ENCODE data around the gene TSPYL4.
"Not testable (repeated sequence)": the region's sequence is repeated elsewhere in the genome, so short reads cannot be mapped to it uniquely, and the experiment has no call there.

Gene TSPYL4
- total RNA-seq, result 30.3 to 88.3 reads per million in 2 donors

DNA sequence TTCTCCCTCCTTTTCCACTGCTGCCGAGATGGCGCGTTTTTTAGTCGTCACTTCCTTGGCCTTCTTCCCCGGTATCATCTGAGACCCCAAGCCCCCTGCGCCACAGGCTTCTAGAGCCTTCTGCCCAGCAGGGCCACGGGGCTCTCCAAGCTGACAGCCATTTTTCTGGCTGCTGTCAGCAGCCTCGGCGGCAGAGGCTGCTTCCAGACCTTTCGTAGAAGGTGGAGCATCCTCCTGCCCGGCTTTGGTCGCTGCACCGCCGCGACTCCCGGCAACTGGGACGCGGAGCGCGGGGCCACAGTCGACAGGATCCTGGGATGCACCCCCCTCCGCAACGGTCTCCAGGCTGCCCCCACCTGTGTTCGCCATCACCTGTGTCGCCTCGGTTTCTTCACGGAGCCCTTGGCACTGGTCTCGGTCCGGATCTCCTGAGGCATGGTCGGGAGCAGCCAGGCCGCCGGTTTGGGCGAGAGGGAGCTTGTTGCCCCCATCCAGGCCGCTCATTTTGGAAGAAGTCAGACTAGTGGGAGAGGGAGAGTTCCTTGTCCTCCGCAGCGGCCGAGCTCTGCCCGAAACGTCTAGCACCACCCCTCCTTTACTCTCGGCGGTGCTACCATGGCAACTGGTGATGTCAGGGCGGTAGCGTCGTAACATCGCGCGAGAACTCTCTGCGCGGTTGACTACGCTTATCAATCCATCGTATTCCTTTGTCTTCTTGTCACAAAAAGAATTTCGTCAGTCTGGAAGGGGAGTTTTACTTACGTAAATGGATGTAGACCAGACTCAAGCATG lies at the start of gene TSPYL4:
TSPYL4 (minus strand) TSS at position 571 of the 792 bp plus-strand sequence; CDS start at position 504, 67 bp downstream.
- DNase-seq, result peak; percentile 92

DNA sequence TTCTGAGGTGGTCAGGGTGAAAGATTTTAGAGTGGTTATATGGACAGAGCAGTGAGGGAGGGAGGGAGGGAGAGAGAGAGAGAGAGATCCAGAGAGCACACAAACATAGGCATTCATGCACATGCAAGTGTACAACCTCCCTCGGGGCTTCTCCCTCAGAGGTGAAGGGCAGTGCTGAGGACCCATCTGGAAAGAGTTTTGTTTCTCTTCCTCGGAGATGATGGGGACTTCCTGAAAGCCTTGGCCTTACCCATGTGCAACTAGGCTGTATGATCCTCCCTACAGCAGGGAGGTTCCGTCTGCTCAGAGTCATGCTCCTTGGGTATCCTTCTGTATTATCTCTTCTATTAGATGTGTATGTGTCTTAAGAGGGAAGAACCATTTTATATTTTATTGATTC lies 47.2 kb upstream of the TSPYL4 start:
- no peak for DNase-seq

DNA sequence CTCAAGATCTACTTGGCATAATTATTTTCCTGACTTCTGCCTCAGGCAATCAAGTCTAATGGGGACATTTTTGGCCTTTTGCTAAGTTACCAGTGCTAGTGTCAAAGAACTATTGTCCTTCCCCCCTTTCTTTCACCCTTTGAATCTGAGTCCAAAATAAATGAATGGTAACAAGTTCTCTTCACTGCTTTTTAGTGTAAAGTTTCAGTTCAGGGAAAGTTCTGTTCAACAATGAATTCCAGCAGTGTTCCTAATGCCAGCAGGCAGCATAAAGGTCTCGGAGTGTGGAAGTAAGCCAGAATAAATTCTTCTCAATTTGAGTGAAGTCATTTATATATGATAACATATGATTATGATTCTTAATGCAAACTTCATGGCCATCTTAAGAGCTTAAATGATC lies 46.7 kb upstream of the TSPYL4 start:
- DNase-seq, result no peak

DNA sequence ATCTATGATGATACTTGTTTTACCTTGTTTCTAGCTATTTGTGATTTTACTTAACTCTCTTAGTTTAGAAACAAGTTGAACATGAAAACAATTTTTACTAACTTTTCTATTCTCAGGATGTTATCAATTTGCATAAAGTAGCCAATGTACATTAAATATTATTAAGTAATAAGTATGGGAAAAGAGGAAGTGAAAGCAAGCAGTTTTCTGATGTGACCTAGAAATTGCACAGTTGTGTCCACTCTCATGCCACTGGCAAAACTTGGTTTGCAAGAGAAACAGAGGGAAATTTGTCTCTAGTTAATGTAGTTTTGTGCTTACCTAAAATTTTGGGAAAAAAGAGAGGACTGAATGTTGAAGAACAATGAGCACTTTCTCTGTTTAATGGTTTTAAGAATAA lies 45.1 kb upstream of the TSPYL4 start:
- DNase-seq, result no peak

DNA sequence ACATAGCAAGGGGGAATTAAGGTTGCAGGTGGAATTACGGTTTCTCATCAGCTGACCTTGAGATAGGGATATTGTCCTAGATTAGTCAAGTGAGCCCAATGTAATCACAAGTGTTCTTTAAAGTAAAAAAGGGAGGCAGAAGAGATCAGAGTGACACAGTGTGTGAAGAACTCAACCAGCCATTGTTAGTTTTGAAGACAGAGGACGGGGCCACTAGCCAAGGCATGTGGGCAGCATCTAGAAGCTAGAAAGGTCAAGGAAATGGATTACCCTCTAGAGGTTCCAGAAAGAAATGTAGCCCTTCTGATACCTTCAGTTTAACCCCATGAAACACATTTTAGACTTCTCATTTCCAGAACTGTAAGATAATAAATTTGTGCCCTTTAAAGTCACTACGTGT lies 44.4 kb upstream of the TSPYL4 start:
- no peak for DNase-seq

DNA sequence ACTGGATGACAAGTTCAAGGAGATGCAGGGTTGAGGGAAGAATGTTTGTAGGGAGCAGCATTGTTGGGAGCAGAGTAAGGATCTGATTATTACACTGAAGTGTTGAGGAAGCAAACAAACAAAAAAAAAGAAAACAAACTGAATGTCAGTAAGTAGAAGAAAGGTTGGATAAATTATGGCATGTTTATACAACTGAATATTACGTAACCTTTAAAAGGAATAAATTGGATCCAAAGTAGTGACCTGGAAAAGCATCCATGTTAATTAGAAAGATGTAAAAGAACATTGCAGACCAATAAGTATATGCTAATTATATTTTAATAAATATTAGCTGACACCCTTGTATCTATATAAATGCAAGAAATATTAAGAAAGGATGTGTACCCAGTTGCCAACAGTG lies 38.7 kb upstream of the TSPYL4 start:
- DNase-seq, result no peak

DNA sequence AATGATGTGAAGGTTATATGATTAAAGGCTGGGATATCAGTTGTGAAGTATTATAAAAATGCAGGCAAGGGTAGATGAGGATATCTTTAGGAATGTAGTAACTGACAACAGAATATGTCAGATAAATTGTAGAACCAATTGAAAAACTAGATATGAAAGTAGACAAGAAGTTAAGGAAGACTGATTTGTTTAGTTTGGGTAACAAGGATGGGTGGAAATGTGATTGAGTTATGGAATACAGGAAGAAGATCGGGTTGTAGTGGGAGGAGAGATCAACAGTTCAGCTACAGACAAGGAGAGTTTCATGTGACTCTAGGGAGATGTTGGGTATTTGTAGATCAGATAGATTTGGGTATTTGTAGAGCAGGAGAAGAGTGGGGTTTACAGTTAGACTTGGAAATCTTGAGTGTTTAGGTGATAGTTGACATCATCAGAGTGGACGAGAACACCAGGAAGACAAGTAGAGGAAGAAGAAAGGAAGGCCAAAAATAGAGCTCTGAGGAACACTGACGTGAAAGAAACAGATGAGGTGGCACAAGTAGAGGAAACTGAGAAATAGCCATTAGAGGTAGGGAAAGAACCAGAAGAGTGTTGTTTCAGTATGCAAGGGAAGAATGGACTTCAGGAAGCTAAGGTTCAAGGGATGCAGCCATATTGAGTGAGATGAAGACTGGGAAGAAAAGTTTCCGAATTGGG lies 38.0 kb upstream of the TSPYL4 start:
- DNase-seq, result no peak

DNA sequence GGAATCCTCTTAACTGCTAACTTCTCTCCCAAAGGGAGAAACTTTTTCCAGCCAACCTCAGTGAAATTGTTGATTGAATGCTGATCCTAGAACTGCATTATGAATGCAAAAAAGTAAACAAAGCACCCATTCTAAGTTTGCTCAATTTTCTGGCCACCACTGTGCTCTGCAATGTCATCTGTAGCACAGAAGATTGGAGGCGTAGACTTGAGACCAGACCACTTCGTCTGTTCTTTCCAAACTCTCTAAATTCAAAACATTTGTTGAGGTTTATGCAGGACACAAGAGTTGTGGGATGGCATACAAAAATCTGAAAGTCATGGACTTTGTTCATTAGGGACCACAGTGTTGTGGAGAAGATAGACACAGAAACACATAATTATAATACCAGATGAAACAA lies 36.9 kb upstream of the TSPYL4 start:
- no peak for DNase-seq

DNA sequence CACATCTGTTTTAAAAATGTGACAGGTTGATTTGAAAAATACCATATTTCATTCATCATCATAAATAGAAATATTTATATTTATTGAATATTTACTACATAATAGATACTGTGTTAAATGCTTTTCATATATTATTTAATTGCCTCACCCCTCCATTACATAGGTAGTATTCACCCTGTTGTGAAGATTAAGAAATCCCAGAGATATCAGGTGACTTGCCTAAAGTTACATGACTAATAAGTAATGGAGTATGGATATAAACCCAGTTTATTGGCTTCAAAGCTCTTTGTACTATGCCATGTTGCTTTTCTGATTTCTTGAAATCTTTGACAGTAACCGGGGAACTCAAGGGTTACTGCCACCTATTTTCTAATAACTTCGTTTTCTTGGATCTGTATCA lies 36.0 kb upstream of the TSPYL4 start:
- no peak for DNase-seq

DNA sequence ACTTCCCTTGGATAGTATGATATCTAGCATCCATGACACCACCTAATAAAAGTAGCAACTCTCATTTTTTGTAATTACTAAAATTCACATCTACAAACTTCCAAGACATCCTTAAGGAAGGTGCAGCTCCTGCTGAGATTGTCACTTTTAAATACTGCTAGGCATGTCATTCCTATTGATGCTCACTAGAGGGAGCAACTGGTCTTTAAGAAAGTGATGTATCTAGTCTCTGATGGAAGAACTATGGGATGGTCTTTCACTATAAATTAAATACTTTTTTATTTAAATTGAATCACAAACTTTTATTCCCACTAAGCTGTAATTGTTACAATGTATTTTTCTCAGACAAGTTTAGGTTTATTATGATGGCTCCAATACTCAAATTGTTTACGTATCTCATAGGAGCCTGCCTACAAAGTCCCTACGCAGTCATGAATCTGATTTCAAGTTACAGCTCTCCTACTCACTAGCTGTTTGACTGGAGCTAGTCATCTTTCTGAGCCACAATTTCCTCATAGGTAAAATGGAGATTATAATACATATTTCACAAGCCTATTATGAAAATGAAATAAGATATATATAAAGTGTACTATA lies 33.9 kb upstream of the TSPYL4 start:
- no peak for DNase-seq

DNA sequence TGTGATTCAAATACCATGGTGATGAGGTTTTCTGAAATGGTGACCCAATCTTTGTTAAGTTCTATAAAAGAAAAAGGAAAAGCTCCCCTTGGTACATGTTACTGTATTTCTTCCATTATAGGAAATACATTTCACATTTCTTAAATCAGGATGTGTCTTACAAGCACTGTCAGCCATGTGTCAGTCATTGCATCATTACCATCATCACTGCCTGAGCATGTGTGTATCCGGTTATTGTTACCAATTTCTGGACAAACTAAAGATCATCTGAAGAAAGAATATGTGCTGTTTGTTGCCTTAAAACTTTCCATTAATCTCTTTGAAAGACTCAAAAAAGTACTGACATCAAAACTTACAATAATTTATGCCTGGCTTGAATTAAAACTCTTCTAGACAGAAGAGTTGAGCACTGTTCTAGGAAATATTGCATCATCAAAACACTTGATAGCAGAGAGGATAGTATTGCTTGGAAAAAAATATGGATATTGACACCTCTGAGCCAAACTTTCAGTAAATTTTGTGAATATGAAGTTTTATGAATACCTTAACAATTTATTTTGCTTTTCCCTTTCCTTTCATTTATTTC lies 33.0 kb upstream of the TSPYL4 start:
- DNase-seq, result no peak

DNA sequence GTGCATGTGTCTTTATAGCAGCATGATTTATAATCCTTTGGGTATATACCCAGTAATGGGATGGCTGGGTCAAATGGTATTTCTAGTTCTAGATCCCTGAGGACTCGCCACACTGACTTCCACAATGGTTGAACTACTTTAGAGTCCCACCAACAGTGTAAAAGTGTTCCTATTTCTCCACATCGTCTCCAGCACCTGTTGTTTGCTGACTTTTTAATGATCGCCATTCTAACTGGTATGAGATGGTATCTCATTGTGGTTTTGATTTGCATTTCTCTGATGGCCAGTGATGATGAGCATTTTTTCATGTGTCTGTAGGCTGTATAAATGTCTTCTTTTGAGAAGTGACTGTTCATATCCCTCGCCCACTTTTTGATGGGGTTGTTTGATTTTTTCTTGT lies 31.1 kb upstream of the TSPYL4 start:
- DNase-seq, result not testable (repeated sequence)

DNA sequence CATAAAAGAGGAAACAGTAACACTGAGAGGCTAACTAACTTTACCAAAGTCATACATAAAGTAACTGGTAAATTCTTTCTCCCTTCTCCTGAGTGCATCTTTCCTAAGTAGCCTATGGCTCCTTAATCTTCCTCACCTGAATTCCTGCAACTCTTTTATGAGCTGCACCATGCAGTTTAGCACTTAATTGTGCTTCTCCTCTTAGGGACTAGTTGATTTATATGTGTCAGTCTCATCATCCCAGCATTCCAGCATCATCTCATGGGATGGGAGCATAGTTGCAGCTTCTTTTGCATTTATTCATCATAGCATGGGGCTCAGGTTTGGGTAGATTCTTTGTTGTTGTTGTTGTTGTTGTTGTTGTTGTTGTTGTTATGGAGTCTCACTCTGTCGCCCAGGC lies 29.3 kb upstream of the TSPYL4 start:
- no peak for DNase-seq

DNA sequence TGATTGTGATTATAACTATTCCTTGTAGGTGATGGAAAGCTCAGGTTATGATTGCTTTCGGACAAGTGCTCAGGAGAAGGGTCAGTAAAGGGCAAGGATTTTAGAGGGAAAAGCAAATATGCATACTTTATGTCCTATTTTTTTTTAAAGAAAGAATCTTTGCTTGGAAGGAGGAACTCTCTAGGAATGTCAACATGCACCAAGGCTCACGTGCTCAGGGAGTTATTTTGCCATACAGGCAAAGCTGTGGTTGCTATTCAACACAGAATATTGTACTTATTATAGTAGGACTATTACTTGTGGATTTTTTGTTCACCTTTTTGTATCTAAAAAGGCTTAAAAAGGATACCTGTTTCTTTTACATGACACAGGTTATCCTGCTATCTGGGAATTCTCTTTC lies 28.8 kb upstream of the TSPYL4 start:
- DNase-seq, result no peak

DNA sequence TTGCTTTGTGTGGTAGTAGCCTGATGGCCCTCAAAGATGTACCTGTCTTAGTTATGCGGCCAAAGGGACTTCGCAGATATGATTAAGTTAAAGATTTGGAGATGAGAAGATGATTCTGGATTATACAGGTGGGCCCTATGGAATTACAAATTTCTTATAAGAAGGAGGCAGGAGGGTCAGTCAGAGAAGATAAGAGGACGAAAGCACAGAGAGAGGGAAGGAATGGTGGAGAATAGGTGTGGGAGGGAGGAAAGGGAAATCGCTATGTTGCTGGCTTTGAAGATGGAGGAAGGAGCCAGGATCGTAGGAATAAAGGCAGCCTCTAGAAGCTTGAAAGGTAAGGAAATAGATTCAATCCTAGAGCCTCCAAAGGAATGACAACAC lies 27.1 kb upstream of the TSPYL4 start:
- no peak for DNase-seq

DNA sequence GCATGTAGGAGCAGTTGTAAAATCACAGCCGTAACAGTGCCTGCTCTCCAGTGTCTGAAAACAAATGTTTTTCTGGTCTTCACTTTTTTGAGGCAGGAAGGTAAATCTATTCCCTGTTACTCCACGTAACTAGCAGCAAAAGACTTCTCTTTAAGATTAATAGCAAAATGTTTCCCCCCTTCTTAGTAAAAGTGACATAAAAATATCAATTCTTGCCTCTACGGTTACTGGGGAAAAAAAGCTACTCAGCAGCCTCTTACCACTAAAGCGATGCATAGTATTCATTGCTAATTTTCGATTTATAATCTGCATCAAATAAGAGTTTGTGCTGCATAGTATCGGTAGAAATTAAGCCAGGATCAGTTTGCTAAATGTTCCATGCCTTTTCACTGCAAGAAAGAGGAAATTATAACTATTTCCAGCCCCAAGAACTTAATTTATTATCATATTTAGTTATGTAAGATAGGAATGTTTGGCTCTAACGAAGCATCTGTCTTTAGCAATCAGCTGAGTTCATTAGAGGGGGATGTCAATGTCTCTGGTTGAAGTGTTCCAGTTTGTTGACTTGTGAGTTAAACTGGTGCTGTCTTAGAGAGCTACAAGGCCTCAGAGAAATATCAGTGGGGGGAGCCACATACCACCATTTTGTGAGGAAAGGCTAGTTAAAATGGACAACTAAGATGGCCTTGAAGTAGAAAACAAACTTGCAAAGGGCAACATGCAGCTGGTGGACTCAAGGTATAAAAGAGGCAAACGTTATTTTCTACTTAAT lies 26.5 kb upstream of the TSPYL4 start:
- no peak for DNase-seq

DNA sequence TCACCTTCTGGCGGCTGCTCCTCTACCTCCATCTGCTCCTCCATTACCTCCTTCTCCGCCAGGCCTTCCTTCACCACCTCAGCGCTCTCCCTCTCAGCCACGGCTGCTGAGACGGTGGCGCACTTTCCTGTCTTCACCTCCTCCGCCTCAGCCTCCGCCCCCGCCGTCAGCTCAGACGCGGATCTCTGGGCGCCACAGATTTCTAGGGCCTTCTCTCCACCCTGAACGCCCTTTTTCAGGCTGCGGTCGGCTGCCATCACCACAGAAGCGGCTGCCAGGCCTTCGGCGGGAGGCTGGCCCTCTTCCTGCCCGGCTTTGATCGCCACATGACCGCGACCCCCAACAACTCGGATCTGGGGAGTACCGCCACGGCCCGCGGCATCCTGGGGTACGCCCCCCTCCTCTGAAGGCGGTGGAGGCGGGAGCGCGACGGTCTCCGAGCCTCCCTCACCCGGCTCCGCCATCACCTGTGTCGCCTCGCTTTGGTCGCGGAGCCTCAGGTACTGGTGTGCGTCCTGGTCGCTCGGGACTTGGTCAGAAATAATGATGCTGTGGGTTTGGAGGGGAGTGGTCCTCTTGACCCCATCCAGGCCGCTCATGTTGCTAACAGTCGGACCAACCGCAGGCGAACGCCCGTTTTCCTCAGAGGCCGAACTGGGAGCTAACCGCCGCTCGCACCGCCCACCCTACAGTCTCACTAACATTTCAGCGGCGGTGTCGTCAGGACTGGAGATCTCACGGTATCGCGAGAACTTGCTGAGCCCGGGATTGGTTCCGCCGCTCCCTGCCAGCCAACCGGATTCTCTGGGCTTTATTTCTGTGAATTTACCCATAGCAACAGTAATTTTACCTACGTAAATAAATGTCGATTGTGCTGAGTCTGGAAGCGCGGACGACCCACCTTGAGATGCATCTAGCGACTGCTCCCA lies 25.6 kb upstream of the TSPYL4 start, which contains the start of gene TSPYL1:
TSPYL1 (minus strand) TSS at position 699 of the 929 bp plus-strand sequence; CDS start at position 599, 100 bp downstream.
- DNase-seq, result peak; percentile 91

DNA sequence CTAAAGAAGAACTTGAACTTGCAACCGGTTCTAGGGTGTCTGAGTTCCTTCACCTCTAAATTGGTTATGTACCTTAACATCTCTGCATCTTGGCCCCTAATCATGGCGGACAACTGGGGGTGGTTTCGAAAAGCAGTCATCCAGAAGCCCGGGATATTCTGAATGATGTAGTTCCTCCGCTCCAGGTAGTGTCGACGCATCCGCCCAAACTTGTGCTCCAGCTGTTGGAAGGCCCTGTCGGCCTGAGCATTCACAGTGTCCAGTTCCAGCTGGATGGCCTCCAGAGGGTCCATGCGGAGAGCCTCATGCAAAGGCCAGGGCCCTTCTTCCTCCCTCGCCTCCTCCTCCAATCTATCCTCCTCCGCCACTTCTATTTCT lies 25.0 kb upstream of the TSPYL4 start:
- DNase-seq, result peak; percentile 4

DNA sequence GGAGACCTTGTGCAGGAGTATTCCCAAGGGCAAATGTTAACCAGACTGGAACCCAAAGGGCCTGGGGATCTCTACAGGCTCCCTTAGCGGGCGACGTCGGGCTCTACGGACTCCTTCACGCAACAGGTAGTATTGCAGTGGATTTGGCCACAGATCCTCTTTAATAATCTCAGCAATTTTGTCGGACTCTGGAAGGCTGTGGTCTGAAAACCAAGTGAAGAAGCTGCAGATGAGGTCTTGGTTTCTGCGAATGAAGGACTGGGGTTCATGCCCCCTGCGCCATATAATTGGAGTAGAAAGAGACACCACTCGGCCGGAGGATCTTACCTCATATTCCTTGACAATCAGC lies 24.6 kb upstream of the TSPYL4 start:
- DNase-seq, result no peak

DNA sequence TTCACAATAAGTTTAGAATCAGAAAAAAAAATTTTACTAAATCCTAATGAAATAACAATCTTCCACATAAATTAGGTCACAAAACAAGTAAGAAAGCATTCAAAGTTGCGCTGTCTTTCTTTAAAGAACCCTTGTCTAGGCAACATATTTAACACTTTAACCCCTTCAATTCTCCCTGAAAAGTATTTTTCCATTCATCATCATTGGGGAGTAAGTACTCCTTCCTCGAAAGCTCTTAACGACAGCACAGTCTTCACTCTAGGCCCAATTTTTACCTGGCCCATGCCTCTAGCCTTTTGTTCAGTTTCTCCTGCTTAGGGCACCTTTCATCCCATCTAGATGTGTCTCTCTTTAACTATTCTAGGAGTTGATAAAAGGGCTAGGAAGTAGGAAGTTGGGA lies 23.2 kb upstream of the TSPYL4 start:
- DNase-seq, result no peak

DNA sequence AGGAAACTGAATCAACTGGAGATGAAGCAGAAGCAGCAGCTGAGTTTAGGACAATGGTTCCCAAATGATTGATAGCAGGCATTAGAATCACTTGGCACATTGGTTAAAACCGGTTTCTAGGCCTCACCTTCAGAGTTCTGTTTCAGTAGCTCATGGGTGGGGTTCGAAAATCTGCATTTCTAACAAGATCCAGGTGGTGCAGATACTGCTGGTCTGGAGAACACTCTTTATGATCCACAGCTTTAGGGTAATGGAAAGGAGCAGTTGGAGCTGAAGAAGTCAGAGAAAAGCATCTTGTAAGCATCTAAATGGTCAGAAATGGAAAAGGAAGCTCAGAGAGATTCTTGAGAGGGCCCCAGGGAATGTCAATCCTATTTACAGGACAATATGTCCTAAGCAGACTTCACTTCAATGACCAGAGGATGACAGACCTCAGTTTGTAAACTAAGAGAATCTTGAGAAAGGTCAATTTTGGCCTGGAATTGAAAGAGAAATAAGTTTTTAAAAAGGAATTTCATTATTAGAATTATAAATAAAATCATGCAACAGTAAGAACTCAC lies 17.4 kb upstream of the TSPYL4 start:
- no peak for DNase-seq
